ENCODE data around the gene DCAF5. TPM values are rescaled to one million over a fixed set of nuclear protein-coding genes. Genes with fewer than 3 reads are reported as not detected.

Gene DCAF5
- total RNA-seq, 3 donors from 2014 or later = 40.4 to 45.0 (median 43.3) TPM

GRCh38 chr14:69038455-69039287 lies 114.2 kb downstream of the DCAF5 start:
- no peak for TF ChIP-seq POLR2A (IDR thresholded peaks at IDR 0.05)
- TF ChIP-seq, protein P1, sequence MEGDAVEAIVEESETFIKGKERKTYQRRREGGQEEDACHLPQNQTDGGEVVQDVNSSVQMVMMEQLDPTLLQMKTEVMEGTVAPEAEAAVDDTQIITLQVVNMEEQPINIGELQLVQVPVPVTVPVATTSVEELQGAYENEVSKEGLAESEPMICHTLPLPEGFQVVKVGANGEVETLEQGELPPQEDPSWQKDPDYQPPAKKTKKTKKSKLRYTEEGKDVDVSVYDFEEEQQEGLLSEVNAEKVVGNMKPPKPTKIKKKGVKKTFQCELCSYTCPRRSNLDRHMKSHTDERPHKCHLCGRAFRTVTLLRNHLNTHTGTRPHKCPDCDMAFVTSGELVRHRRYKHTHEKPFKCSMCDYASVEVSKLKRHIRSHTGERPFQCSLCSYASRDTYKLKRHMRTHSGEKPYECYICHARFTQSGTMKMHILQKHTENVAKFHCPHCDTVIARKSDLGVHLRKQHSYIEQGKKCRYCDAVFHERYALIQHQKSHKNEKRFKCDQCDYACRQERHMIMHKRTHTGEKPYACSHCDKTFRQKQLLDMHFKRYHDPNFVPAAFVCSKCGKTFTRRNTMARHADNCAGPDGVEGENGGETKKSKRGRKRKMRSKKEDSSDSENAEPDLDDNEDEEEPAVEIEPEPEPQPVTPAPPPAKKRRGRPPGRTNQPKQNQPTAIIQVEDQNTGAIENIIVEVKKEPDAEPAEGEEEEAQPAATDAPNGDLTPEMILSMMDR (IDR thresholded peaks at IDR 0.05) = no peak
- no peak for TF ChIP-seq POLR2AphosphoS5 (IDR thresholded peaks at IDR 0.05)
- Histone ChIP-seq H3K27ac (peak overlapping the region in 1 of 2 donors; percentile 49), H3K4me3 (no peak overlapping the region), H3K36me3 (no peaks in the 10 kb centered on the region), H3K9me3 (no peaks in the 10 kb centered on the region), H3K4me1 (peaks cover 1 to 10% of the 10 kb centered on the region in 2 donors), H3K27me3 (no peaks in the 10 kb centered on the region)
- intact Hi-C loops (cut with DNase I; ENCODE audit: low total_unique reads) = no loop called here
- no peak for DNase-seq (ENCODE audit: low spot score in 2 of 2)

DNA sequence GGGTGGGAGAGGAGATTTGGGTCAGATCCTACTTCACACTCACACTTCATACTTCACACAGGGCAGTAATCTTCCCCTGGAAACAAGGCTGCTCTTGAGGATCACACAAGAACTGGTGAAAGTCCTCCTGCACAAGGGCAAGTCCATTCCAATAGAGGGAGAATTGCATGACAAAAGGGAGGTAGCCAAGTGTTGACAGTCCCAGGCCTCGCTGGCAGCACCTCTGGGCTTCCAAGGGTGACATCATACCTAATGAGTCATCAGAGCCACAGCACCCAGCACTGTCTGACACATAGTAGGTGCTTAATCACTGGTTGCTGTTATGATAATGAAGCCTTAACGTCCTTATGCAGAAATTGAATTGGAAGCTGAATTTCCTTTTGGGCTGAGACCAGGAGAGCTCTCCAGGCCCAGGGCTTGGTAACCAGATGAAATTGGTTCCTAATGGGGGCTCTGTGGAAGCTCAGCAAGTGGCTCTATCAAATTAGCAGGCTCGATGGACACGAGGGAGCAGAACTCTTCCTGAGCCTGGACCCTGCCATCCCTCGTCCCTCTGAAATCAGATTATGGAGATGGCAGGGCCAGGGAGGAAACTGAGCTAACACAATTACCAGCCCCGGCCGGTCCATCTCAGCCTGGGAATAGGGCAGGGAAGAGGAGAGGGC lies 115.0 kb downstream of the DCAF5 start:
- intact Hi-C loops (cut with DNase I; ENCODE audit: low total_unique reads) = no loop called here
- Histone ChIP-seq H3K27ac (peak overlapping the region in 1 of 2 donors; percentile 45), H3K27me3 (no peaks in the 10 kb centered on the region), H3K36me3 (no peaks in the 10 kb centered on the region), H3K9me3 (no peaks in the 10 kb centered on the region), H3K4me1 (peaks cover 0 to 2% of the 10 kb centered on the region in 2 donors), H3K4me3 (no peak overlapping the region)
- no peak for DNase-seq (ENCODE audit: low spot score in 2 of 2)
- TF ChIP-seq, protein P1 (IDR thresholded peaks at IDR 0.05) = no peak
- TF ChIP-seq POLR2AphosphoS5 (IDR thresholded peaks at IDR 0.05) (no peak), POLR2A (IDR thresholded peaks at IDR 0.05) (no peak)

DNA sequence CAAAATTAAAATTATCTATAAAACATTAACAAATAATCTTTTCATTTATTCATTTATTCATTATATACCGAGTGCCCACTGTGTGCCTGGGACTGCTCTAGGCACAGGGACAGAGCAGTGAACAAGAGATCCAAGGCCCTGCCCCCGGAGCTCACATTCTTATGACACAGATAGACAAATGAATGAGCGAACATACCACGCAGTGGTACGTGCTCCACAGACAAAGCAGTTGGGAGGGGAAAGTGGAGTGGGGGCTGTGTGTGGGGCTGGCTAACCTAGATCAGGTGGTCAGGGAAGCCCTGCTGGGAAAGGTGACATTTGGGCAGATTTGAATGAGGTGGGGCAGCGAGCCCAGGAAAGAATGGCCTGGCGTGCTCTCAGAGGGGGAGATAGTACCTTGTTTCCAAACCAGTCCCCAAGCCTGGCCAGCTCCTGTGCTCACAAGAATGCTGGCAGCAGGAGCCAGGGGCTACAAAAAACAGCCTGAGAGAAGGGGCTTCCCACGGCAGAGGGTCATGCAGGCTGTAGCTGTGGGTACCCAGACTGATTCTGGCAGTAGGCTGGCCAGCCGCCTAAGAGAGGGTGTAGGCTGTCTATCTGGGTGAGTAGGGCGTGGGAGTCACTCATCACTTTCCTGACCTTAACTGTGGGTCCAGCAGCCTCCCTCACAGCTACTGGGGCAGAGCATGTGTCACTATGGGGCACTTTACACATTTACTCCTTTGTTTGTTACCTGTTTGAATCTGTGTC lies 116.0 kb downstream of the DCAF5 start:
- intact Hi-C loops (cut with DNase I; ENCODE audit: low total_unique reads) = no loop called here
- no peaks in the 10 kb centered on the region for H3K9me3 ChIP-seq
- H3K36me3 ChIP-seq = no peaks in the 10 kb centered on the region
- no peak for DNase-seq (ENCODE audit: low spot score in 2 of 2)
- H3K27me3 ChIP-seq = no peaks in the 10 kb centered on the region
- H3K4me1 ChIP-seq = no peaks in the 10 kb centered on the region
- no peak overlapping the region for H3K4me3 ChIP-seq
- H3K27ac ChIP-seq = no peak overlapping the region
- TF ChIP-seq, protein P1 (IDR thresholded peaks at IDR 0.05) = no peak
- TF ChIP-seq POLR2A (IDR thresholded peaks at IDR 0.05) (no peak), POLR2AphosphoS5 (IDR thresholded peaks at IDR 0.05) (no peak)

DNA sequence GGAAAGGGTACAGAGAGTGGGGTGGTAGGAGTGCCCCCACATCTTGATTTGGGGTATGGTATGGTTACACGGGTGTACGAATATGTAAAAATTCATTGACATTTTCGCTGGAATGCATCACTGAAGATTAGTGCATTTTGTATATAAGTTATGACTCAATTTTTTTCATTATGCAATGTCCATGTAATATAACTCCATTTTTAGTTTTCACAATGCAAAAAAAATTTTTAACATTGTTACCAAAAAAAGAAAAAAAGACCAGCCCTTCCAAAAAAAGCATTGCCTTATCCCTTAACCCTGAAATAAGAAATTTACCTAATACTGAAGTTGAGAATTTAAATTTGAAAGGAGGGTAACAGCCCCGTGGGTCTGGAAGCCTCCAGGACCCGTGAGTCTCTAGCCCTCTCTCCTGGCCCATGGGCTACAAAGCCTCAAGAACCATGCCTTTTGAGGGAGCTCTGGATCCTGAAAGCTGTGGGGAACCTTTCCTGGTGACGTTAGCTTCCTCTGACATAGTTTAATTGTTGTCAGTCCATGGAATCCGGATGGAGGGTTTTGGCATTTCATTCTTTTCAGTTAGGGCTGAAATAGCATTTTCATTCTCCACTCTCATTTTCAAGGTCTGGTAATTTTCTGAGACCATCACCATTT lies 118.2 kb downstream of the DCAF5 start:
- TF ChIP-seq, protein P1 (IDR thresholded peaks at IDR 0.05) = no peak
- TF ChIP-seq POLR2A (IDR thresholded peaks at IDR 0.05) = no peak
- no peak for TF ChIP-seq POLR2AphosphoS5 (IDR thresholded peaks at IDR 0.05)
- H3K4me3 ChIP-seq = no peak overlapping the region
- H3K27me3 ChIP-seq = no peaks in the 10 kb centered on the region
- intact Hi-C loops (cut with DNase I; ENCODE audit: low total_unique reads) = no loop called here
- H3K36me3 ChIP-seq = no peaks in the 10 kb centered on the region
- DNase-seq (ENCODE audit: low spot score in 2 of 2) = no peak
- no peaks in the 10 kb centered on the region for H3K4me1 ChIP-seq
- no peaks in the 10 kb centered on the region for H3K9me3 ChIP-seq
- no peak overlapping the region for H3K27ac ChIP-seq
